HepG2 (cell line): ENCODE measurements around the gene TJAP1. TPM values are rescaled to one million over a fixed set of nuclear protein-coding genes. Genes with fewer than 3 reads are reported as not detected.

ENCODE experiments used
- CEBPG ChIP-seq: IDR thresholded peaks from 2 replicates; pipeline ENCODE4 v1.6.1; 2016
- ELF1 ChIP-seq: sonication (generic); formaldehyde crosslinking; IDR thresholded peaks from 2 replicates; pipeline ENCODE4 v1.4.0; 2020; ENCODE audit warnings: missing genetic modification reagents
- HNF1A ChIP-seq, 2 experiments: sonication (generic) in 1 of 2; formaldehyde crosslinking in 1 of 2; IDR thresholded peaks; 2 replicates each; pipeline versions ENCODE4 v1.4.0 to v1.6.1; 2016 to 2020; ENCODE audit warnings: borderline replicate concordance in 1 of 2, low read depth in 1 of 2, mild to moderate bottlenecking in 1 of 2, missing genetic modification reagents in 1 of 2
- KLF15 ChIP-seq: sonication (generic); formaldehyde crosslinking; IDR thresholded peaks from 2 replicates; pipeline ENCODE4 v1.8.1; 2023; ENCODE audit warnings: borderline replicate concordance, mild to moderate bottlenecking, inconsistent platforms, missing genetic modification reagents, mixed read lengths
- NBN ChIP-seq: fragments of 450-650 bp; conservative IDR thresholded peaks from 2 replicates; pipeline ENCODE4 v1.6.1; 2017
- PATZ1 ChIP-seq: sonication (generic); formaldehyde crosslinking; IDR thresholded peaks from 2 replicates; pipeline ENCODE4 v1.4.0; 2020; ENCODE audit warnings: missing genetic modification reagents
- RXRB ChIP-seq: IDR thresholded peaks from 2 replicates; pipeline ENCODE4 v1.6.1; 2016; ENCODE audit warnings: borderline replicate concordance, missing genetic modification reagents, missing compliant biosample characterization
- ZFP37 ChIP-seq: sonication (generic); formaldehyde crosslinking; IDR thresholded peaks from 2 replicates; pipeline ENCODE4 v1.4.0; 2020; ENCODE audit warnings: missing genetic modification reagents, borderline replicate concordance
- ZNF12 ChIP-seq: sonication (generic); formaldehyde crosslinking; IDR thresholded peaks from 2 replicates; pipeline ENCODE4 v1.5.0; 2020; ENCODE audit warnings: missing genetic modification reagents
- ZNF644 ChIP-seq: IDR thresholded peaks from 2 replicates; pipeline ENCODE4 v1.6.1; 2016; ENCODE audit warnings: low read depth
- ZNF780A ChIP-seq: sonication (generic); formaldehyde crosslinking; IDR thresholded peaks from 2 replicates; pipeline ENCODE4 v1.8.0; 2022; ENCODE audit warnings: mild to moderate bottlenecking, missing genetic modification reagents, moderate library complexity
- ZNF788 ChIP-seq: sonication (generic); formaldehyde crosslinking; IDR thresholded peaks from 2 replicates; pipeline ENCODE4 v1.5.0; 2020; ENCODE audit warnings: mild to moderate bottlenecking, missing genetic modification reagents, borderline replicate concordance
- polyA plus RNA-seq, 8 experiments: library from polyadenylated mRNA; depleted of rRNA in 3 of 8; stranded (reverse) in 7 of 8; unstranded in 1 of 8; fragments of >200 nt; fragmentation: Illumina TruSeq in 4 of 8; extraction: Trizol in 4 of 8; gene quantifications; 2 replicates each; pipeline versions ENCODE4 v1.2.1 to v1.2.3, GENCODE V29; 2011 to 2016; ENCODE audit warnings: low read depth in 4 of 8, missing spikeins in 1 of 8, mixed read lengths in 1 of 8; ENCODE audit not compliant: insufficient read depth in 1 of 8
- total RNA-seq, 5 experiments: library from RNA; depleted of rRNA; stranded (reverse); fragments of >200 nt; fragmentation: Illumina TruSeq; extraction: Trizol; gene quantifications; 2 replicates each; pipeline ENCODE4 v1.2.3, GENCODE V29; 2016; ENCODE audit warnings: low read depth in 1 of 5
- TF ChIP-seq, protein P1 (sequence below): sonication (generic); formaldehyde crosslinking; IDR thresholded peaks from 2 replicates; pipeline ENCODE4 v1.5.1; 2020; ENCODE audit warnings: missing genetic modification reagents, mild to moderate bottlenecking, borderline replicate concordance
- TF ChIP-seq, protein P2 (sequence below): sonication (generic); formaldehyde crosslinking; IDR thresholded peaks from 2 replicates; pipeline ENCODE4 v1.4.0; 2020; ENCODE audit warnings: missing genetic modification reagents, borderline replicate concordance

TJAP1 gene
- total and polyA plus RNA-seq, 2 of the 13 experiments (the other 11 are each of a cell fraction or from before 2014, with no cell fraction given) = 15.7 to 41.6 TPM

DNA sequence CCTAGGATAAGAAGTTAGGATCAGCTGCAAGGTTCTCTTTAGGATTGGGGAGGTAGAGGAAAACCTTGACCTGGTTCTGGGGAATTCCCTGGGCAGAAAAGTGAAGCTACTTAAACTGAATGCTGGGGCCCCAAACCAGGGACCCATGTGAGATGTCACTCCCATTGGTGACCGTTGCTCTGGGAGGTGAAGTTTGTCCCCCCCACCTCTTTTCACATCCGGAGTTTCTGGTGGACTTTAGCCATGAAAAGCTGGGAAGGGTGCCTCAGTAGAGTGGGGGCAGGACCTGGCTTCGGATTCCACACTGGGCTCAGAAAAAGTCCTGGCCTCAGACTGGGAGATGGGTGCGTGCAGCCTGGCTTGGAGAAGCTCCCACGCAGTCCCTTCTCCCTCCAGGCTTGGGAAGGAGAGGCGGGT is 13.2 kb downstream of the TJAP1 start (continued):
- TF ChIP-seq, protein P1, sequence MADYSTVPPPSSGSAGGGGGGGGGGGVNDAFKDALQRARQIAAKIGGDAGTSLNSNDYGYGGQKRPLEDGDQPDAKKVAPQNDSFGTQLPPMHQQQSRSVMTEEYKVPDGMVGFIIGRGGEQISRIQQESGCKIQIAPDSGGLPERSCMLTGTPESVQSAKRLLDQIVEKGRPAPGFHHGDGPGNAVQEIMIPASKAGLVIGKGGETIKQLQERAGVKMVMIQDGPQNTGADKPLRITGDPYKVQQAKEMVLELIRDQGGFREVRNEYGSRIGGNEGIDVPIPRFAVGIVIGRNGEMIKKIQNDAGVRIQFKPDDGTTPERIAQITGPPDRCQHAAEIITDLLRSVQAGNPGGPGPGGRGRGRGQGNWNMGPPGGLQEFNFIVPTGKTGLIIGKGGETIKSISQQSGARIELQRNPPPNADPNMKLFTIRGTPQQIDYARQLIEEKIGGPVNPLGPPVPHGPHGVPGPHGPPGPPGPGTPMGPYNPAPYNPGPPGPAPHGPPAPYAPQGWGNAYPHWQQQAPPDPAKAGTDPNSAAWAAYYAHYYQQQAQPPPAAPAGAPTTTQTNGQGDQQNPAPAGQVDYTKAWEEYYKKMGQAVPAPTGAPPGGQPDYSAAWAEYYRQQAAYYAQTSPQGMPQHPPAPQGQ (CRISPR knock-in tag) = no peak
- TF ChIP-seq ELF1 (CRISPR knock-in tag) (peak; percentile 66; the same call in 1 of the 2 replicates), ZNF12 (CRISPR knock-in tag) (peak; percentile 22; the same call in 1 of the 2 replicates), ZNF644 (CRISPR knock-in tag) (peak; percentile 63; the same call in 1 of the 2 replicates), ZNF788 (CRISPR knock-in tag) (no peak), CEBPG (CRISPR knock-in tag) (0 out of 2 replicates have a peak, but pooled peaks have one; percentile 13), HNF1A (IDR thresholded peaks at IDR 0.05; ENCODE audit: low read depth) (0 out of 2 replicates have a peak, but pooled peaks have one; percentile 33), HNF1A (CRISPR knock-in tag; IDR thresholded peaks at IDR 0.05; ENCODE audit: borderline replicate concordance) (no peak), PATZ1 (CRISPR knock-in tag) (peak; percentile 99), RXRB (CRISPR knock-in tag) (peak; percentile 89), ZNF780A (no peak), ZFP37 (CRISPR knock-in tag) (peak; percentile 94), NBN (no peak), KLF15 (CRISPR knock-in tag) (no peak; the same call in 1 of the 2 replicates)
- TF ChIP-seq, protein P2, sequence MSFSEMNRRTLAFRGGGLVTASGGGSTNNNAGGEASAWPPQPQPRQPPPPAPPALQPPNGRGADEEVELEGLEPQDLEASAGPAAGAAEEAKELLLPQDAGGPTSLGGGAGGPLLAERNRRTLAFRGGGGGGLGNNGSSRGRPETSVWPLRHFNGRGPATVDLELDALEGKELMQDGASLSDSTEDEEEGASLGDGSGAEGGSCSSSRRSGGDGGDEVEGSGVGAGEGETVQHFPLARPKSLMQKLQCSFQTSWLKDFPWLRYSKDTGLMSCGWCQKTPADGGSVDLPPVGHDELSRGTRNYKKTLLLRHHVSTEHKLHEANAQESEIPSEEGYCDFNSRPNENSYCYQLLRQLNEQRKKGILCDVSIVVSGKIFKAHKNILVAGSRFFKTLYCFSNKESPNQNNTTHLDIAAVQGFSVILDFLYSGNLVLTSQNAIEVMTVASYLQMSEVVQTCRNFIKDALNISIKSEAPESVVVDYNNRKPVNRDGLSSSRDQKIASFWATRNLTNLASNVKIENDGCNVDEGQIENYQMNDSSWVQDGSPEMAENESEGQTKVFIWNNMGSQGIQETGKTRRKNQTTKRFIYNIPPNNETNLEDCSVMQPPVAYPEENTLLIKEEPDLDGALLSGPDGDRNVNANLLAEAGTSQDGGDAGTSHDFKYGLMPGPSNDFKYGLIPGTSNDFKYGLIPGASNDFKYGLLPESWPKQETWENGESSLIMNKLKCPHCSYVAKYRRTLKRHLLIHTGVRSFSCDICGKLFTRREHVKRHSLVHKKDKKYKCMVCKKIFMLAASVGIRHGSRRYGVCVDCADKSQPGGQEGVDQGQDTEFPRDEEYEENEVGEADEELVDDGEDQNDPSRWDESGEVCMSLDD (CRISPR knock-in tag) = peak; percentile 90; the same call in 1 of the 2 replicates
